Measurements from ENCODE around the gene ICAM1.
"Not testable (repeated sequence)": the region's sequence is repeated elsewhere in the genome, so short reads cannot be mapped to it uniquely, and the experiment has no call there.

Gene ICAM1

GRCh38 chr19:10279737-10280442, 9.0 kb downstream of the ICAM1 start:
- DNase-seq = no peak

- not testable (repeated sequence) for DNase-seq
Observed at GRCh38 chr19:10282043-10282442, 11.1 kb downstream of the ICAM1 start.

- no peak for DNase-seq
Observed at GRCh38 chr19:10283301-10284064, 12.6 kb downstream of the ICAM1 start.

GRCh38 chr19:10284065-10284959, 13.4 kb downstream of the ICAM1 start:
- DNase-seq = no peak

- no peak for DNase-seq
Observed at GRCh38 chr19:10284960-10285278, 14.0 kb downstream of the ICAM1 start.

GRCh38 chr19:10285393-10285792, 14.5 kb downstream of the ICAM1 start:
- no peak for DNase-seq

GRCh38 chr19:10286803-10287737, 16.1 kb downstream of the ICAM1 start, which contains the start of gene ICAM4:
TSS of gene ICAM4 (plus strand) at chr19:10286955. CDS start at chr19:10287013, 58 bp downstream.
- DNase-seq = peak; percentile 39

- DNase-seq = peak; percentile 49
Observed at GRCh38 chr19:10288662-10289166, 17.8 kb downstream of the ICAM1 start.

- DNase-seq = peak; percentile 72
Observed at GRCh38 chr19:10289167-10289835, 18.4 kb downstream of the ICAM1 start.

- peak; percentile 63 for DNase-seq
Observed at GRCh38 chr19:10289836-10290356, 19.0 kb downstream of the ICAM1 start, which contains the start of gene ICAM5. TSS of gene ICAM5 (plus strand) at chr19:10289952. CDS start at chr19:10290044, 92 bp downstream.

GRCh38 chr19:10290357-10290875, 19.5 kb downstream of the ICAM1 start:
- DNase-seq = peak; percentile 21

- peak; percentile 60 for DNase-seq
Observed at GRCh38 chr19:10290876-10291553, 20.1 kb downstream of the ICAM1 start.

- no peak for DNase-seq
Observed at GRCh38 chr19:10291554-10292205, 20.8 kb downstream of the ICAM1 start.

GRCh38 chr19:10292206-10292788, 21.4 kb downstream of the ICAM1 start:
- peak; percentile 71 for DNase-seq

- no peak for DNase-seq
Observed at GRCh38 chr19:10292789-10293636, 22.1 kb downstream of the ICAM1 start.

- DNase-seq = no peak
Observed at GRCh38 chr19:10293637-10294367, 22.9 kb downstream of the ICAM1 start.

GRCh38 chr19:10294368-10294697, 23.4 kb downstream of the ICAM1 start:
- no peak for DNase-seq
